Measurements from ENCODE around the gene FERMT3. TPM values are rescaled to one million over a fixed set of nuclear protein-coding genes. Genes with fewer than 3 reads are reported as not detected.

The FERMT3 gene
- total and polyA plus RNA-seq, 7 experiments from 2014 or later = 77.1 to 209 (median 120) TPM

GRCh38 chr11:64267207-64267945 is 60.9 kb downstream of the FERMT3 start:
- intact Hi-C loops (cut with micrococcal nuclease) = no loop called here
- Histone ChIP-seq H3K4me3 (ENCODE audit: low read length) (no peak overlapping the region), H3K9me3 (ENCODE audit: control insufficient read depth in 2 of 3, low read length in 3 of 3) (no peaks in the 10 kb centered on the region), H3K27me3 (ENCODE audit: control insufficient read depth in 2 of 2, insufficient read depth in 2 of 2, low read length in 2 of 2) (no peaks in the 10 kb centered on the region), H3K4me1 (ENCODE audit: control insufficient read depth in 2 of 2, insufficient read depth in 2 of 2, low read length in 2 of 2) (peaks cover 8 to 10% of the 10 kb centered on the region in 2 donors), H3K36me3 (ENCODE audit: control insufficient read depth in 2 of 3, insufficient read depth in 3 of 3, low read length in 3 of 3) (peaks cover 0 to 11% (median 0%) of the 10 kb centered on the region in 3 experiments), H3K27ac (ENCODE audit: low read depth, low read length) (peak overlapping the region; percentile 95)
- Mint-ChIP-seq H3K27me3 (no peaks in the 10 kb centered on the region), H3K27ac (peak overlapping the region in 6 of 9 donors; percentile 36 to 98 (median 87)), H3K36me3 (peaks cover 0 to 8% (median 0%) of the 10 kb centered on the region in 5 donors), H3K4me3 (peak overlapping the region in 4 of 10 donors; percentile 27 to 100 (median 96)), H3K9me3 (peaks cover 0 to 15% (median 0%) of the 10 kb centered on the region in 11 donors), H3K4me1 (peaks cover 8 to 28% (median 24%) of the 10 kb centered on the region in 7 donors)
- no peak for DNase-seq
- ChIA-PET POLR2A (interaction anchor here (0.6 to 7.0 kb wide), 5 partner anchors 21 to 1622 kb away, joined by 3 to 154 read pairs (median 4); partner anchors contain the start of genes CATSPERZ, ESRRA, FKBP2 and NUDT22), CTCF (interaction anchor here (0.6 to 5.8 kb wide), 2 partner anchors 50 to 62 kb away, joined by 3 to 66 read pairs; partner anchors contain the start of genes FERMT3, PRDX5 and TRMT112)
- no peak for ATAC-seq

- Histone ChIP-seq H3K27ac (ENCODE audit: low read depth, low read length) (peak overlapping the region; percentile 95), H3K9me3 (ENCODE audit: control insufficient read depth in 2 of 3, low read length in 3 of 3) (no peaks in the 10 kb centered on the region), H3K4me1 (ENCODE audit: control insufficient read depth in 2 of 2, insufficient read depth in 2 of 2, low read length in 2 of 2) (peaks cover 8 to 10% of the 10 kb centered on the region in 2 donors), H3K36me3 (ENCODE audit: control insufficient read depth in 2 of 3, insufficient read depth in 3 of 3, low read length in 3 of 3) (peaks cover 0 to 7% (median 0%) of the 10 kb centered on the region in 3 experiments), H3K27me3 (ENCODE audit: control insufficient read depth in 2 of 2, insufficient read depth in 2 of 2, low read length in 2 of 2) (no peaks in the 10 kb centered on the region), H3K4me3 (ENCODE audit: low read length) (peak overlapping the region; percentile 91)
- DNase-seq (no peak), ATAC-seq (no peak)
- Mint-ChIP-seq H3K9me3 (peaks cover 0 to 15% (median 0%) of the 10 kb centered on the region in 11 donors), H3K4me1 (peaks cover 8 to 29% (median 24%) of the 10 kb centered on the region in 7 donors), H3K4me3 (peak overlapping the region; percentile 87 to 100 (median 97)), H3K27me3 (no peaks in the 10 kb centered on the region), H3K27ac (peak overlapping the region; percentile 70 to 99 (median 96)), H3K36me3 (peaks cover 0 to 6% (median 0%) of the 10 kb centered on the region in 5 donors)
- ChIA-PET POLR2A (interaction anchor here (0.6 to 7.0 kb wide), 13 partner anchors 13 to 1623 kb away, joined by 3 to 154 read pairs (median 5); partner anchors contain the start of genes BAD, CATSPERZ, ESRRA and FERMT3), CTCF (interaction anchor here (1.1 to 5.8 kb wide), 4 partner anchors 18 to 67 kb away, joined by 5 to 66 read pairs (median 7); partner anchors contain the start of genes FERMT3, PLCB3 and TRMT112)
- intact Hi-C loops (cut with micrococcal nuclease) = no loop called here
Observed at GRCh38 chr11:64268025-64268892, 61.7 kb downstream of the FERMT3 start.

- ATAC-seq = no peak
- H3K27me3 ChIP-seq (ENCODE audit: control insufficient read depth in 2 of 2, insufficient read depth in 2 of 2, low read length in 2 of 2) = no peaks in the 10 kb centered on the region
- Mint-ChIP-seq H3K9me3 (peaks cover 0 to 15% (median 0%) of the 10 kb centered on the region in 11 donors), H3K27ac (peak overlapping the region; percentile 70 to 99 (median 96)), H3K4me3 (peak overlapping the region; percentile 95 to 100 (median 98)), H3K27me3 (no peaks in the 10 kb centered on the region), H3K36me3 (peaks cover 0 to 6% (median 0%) of the 10 kb centered on the region in 5 donors), H3K4me1 (peaks cover 8 to 29% (median 24%) of the 10 kb centered on the region in 7 donors)
- peaks cover 0 to 7% (median 0%) of the 10 kb centered on the region in 3 experiments for H3K36me3 ChIP-seq (ENCODE audit: control insufficient read depth in 2 of 3, insufficient read depth in 3 of 3, low read length in 3 of 3)
- peaks cover 8 to 10% of the 10 kb centered on the region in 2 donors for H3K4me1 ChIP-seq (ENCODE audit: control insufficient read depth in 2 of 2, insufficient read depth in 2 of 2, low read length in 2 of 2)
- ChIA-PET CTCF (interaction anchor here (0.5 to 5.8 kb wide), 7 partner anchors 17 to 68 kb away, joined by 3 to 66 read pairs (median 5); partner anchors contain the start of genes FERMT3, PLCB3 and TRMT112), POLR2A (interaction anchor here (0.7 to 7.0 kb wide), 12 partner anchors 13 to 99 kb away, joined by 3 to 154 read pairs (median 10); partner anchors contain the start of genes BAD, CATSPERZ, ESRRA and FERMT3)
- H3K27ac ChIP-seq (ENCODE audit: low read depth, low read length) = peak overlapping the region; percentile 95
- no peaks in the 10 kb centered on the region for H3K9me3 ChIP-seq (ENCODE audit: control insufficient read depth in 2 of 3, low read length in 3 of 3)
- intact Hi-C loops (cut with micrococcal nuclease) = loop anchor here (1.0 kb wide), 6 partner anchors 18 to 65 kb away; partner anchors contain the start of genes PLCB3 (in 2 of the 2), DNAJC4 (in 1 of the 2), NUDT22 (in 1 of the 2) and PPP1R14B (in 1 of the 2)
- H3K4me3 ChIP-seq (ENCODE audit: low read length) = peak overlapping the region; percentile 91
- DNase-seq = peak in 2 of 9 donors; percentile 22 to 63
Observed at GRCh38 chr11:64268893-64269539, 62.5 kb downstream of the FERMT3 start.

- peak overlapping the region; percentile 95 to 100 (median 98) for H3K4me3 Mint-ChIP-seq
- peak overlapping the region; percentile 94 to 99 (median 99) for H3K27ac Mint-ChIP-seq
- peaks cover 0 to 6% (median 0%) of the 10 kb centered on the region in 5 donors for H3K36me3 Mint-ChIP-seq
- H3K9me3 Mint-ChIP-seq = peaks cover 0 to 15% (median 0%) of the 10 kb centered on the region in 11 donors
- ATAC-seq = peak; percentile 82
- Histone ChIP-seq H3K4me3 (ENCODE audit: low read length) (peak overlapping the region; percentile 91), H3K27ac (ENCODE audit: low read depth, low read length) (peak overlapping the region; percentile 95), H3K36me3 (ENCODE audit: control insufficient read depth in 2 of 3, insufficient read depth in 3 of 3, low read length in 3 of 3) (peaks cover 0 to 7% (median 0%) of the 10 kb centered on the region in 3 experiments), H3K4me1 (ENCODE audit: control insufficient read depth in 2 of 2, insufficient read depth in 2 of 2, low read length in 2 of 2) (peaks cover 8 to 10% of the 10 kb centered on the region in 2 donors), H3K9me3 (ENCODE audit: control insufficient read depth in 2 of 3, low read length in 3 of 3) (no peaks in the 10 kb centered on the region), H3K27me3 (ENCODE audit: control insufficient read depth in 2 of 2, insufficient read depth in 2 of 2, low read length in 2 of 2) (no peaks in the 10 kb centered on the region)
- ChIA-PET POLR2A (interaction anchor here (0.6 to 7.0 kb wide), 19 partner anchors 13 to 1229 kb away, joined by 3 to 154 read pairs (median 5); partner anchors contain the start of genes BAD, CATSPERZ, CCDC88B and ESRRA), CTCF (interaction anchor here (0.5 to 5.8 kb wide), 9 partner anchors 12 to 64 kb away, joined by 3 to 66 read pairs (median 4); partner anchors contain the start of genes FERMT3, PLCB3, PRDX5 and TRMT112)
- no peaks in the 10 kb centered on the region for H3K27me3 Mint-ChIP-seq
- DNase-seq = peak; percentile 89 to 98 (median 98)
- intact Hi-C loops (cut with micrococcal nuclease) = loop anchor here (1.0 to 2.0 kb wide), 15 partner anchors 16 to 599 kb away; partner anchors contain the start of genes CCDC88B (in 2 of the 2), DNAJC4 (in 2 of the 2), ESRRA (in 2 of the 2) and FKBP2 (in 2 of the 2)
- H3K4me1 Mint-ChIP-seq = peaks cover 8 to 29% (median 24%) of the 10 kb centered on the region in 7 donors
Observed at GRCh38 chr11:64269540-64270220, 63.2 kb downstream of the FERMT3 start.
